ENCODE data around the gene EPN3. TPM values are rescaled to one million over a fixed set of nuclear protein-coding genes. Genes with fewer than 3 reads are reported as not detected.

EPN3 gene
- total RNA-seq, 1 experiment from 2014 or later, result 0.92 TPM

DNA sequence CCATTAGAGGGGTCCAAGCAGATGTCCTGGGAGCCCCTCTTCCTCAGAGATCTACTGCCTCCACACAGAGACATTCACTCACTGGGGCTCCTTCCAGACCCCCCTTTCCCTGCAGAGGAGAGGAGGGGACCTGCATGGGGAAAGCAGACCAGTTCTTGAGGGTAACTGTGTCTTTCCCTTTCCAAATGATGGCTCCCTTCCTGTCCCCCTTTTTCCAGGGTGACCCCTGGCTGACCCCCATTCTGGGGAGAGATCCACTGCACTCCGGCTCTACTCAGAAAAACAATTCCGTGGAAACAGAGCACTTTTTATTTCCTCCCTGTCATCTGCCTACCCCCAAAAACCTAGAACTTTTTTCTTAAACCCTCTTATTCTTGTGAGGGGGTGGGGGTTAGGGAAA is 34.4 kb downstream of the EPN3 start:
- POLR2A ChIA-PET, result no interaction called here
- DNase-seq (ENCODE audit: low read depth, low spot score) (no peak), ATAC-seq (no peak)
- TF ChIP-seq CTCF (IDR thresholded peaks at IDR 0.05), result no peak
- TF ChIP-seq, protein P1, sequence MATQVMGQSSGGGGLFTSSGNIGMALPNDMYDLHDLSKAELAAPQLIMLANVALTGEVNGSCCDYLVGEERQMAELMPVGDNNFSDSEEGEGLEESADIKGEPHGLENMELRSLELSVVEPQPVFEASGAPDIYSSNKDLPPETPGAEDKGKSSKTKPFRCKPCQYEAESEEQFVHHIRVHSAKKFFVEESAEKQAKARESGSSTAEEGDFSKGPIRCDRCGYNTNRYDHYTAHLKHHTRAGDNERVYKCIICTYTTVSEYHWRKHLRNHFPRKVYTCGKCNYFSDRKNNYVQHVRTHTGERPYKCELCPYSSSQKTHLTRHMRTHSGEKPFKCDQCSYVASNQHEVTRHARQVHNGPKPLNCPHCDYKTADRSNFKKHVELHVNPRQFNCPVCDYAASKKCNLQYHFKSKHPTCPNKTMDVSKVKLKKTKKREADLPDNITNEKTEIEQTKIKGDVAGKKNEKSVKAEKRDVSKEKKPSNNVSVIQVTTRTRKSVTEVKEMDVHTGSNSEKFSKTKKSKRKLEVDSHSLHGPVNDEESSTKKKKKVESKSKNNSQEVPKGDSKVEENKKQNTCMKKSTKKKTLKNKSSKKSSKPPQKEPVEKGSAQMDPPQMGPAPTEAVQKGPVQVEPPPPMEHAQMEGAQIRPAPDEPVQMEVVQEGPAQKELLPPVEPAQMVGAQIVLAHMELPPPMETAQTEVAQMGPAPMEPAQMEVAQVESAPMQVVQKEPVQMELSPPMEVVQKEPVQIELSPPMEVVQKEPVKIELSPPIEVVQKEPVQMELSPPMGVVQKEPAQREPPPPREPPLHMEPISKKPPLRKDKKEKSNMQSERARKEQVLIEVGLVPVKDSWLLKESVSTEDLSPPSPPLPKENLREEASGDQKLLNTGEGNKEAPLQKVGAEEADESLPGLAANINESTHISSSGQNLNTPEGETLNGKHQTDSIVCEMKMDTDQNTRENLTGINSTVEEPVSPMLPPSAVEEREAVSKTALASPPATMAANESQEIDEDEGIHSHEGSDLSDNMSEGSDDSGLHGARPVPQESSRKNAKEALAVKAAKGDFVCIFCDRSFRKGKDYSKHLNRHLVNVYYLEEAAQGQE (IDR thresholded peaks at IDR 0.05; ENCODE audit: insufficient read depth in 1 of 2, low read depth in 2 of 2, low read length in 1 of 2), result no peak
- intact Hi-C loops (cut with micrococcal nuclease; ENCODE audit: unreplicated experiment) (no loop called here), in situ Hi-C loops (cut with HindIII; ENCODE audit: low pct_unique_long_range_greater_than_20kb, low sequenced_read_pairs) (no loop called here)
- no peaks in the 10 kb centered on the region for H3K27me3 ChIP-seq (ENCODE audit: control insufficient read depth, insufficient read depth, low read length)
- H3K27ac ChIP-seq (ENCODE audit: low read length), result no peak overlapping the region
- CTCF ChIA-PET, result no interaction called here
- H3K4me3 ChIP-seq (ENCODE audit: low read depth in 2 of 2, low read length in 2 of 2), result no peak overlapping the region
- H3K36me3 ChIP-seq (ENCODE audit: control insufficient read depth, insufficient read depth, low read length), result no peaks in the 10 kb centered on the region
- no TSS peak for BruUV-seq (replicated peaks)
- no peaks in the 10 kb centered on the region for H3K9me3 ChIP-seq (ENCODE audit: control insufficient read depth, insufficient read depth, low read depth, low read length)
- peaks cover 16% of the 10 kb centered on the region for H3K4me1 ChIP-seq (ENCODE audit: control insufficient read depth, insufficient read depth, low read length)

DNA sequence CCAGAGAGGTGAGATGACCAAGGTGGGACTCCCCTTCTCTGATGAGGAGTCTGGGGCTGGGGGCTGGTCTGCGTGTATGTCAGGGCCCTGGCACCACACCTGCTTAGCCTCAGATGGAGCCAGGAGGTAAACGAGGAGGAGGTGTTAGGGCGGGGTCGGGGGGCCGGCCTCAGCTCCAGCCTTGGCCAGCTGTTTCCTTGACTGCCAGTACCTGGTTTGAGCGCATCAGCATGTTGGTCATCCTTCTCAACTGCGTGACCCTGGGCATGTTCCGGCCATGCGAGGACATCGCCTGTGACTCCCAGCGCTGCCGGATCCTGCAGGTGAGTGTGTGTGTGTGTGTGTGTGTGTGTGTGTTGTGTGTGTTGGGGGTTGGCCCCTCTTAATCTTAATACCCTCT is 36.1 kb downstream of the EPN3 start:
- in situ Hi-C loops (cut with HindIII; ENCODE audit: low pct_unique_long_range_greater_than_20kb, low sequenced_read_pairs), result no loop called here
- Histone ChIP-seq H3K4me1 (ENCODE audit: control insufficient read depth, insufficient read depth, low read length) (peaks cover 8% of the 10 kb centered on the region), H3K27me3 (ENCODE audit: control insufficient read depth, insufficient read depth, low read length) (no peaks in the 10 kb centered on the region), H3K27ac (ENCODE audit: low read length) (no peak overlapping the region), H3K36me3 (ENCODE audit: control insufficient read depth, insufficient read depth, low read length) (no peaks in the 10 kb centered on the region), H3K4me3 (ENCODE audit: low read depth in 2 of 2, low read length in 2 of 2) (no peak overlapping the region), H3K9me3 (ENCODE audit: control insufficient read depth, insufficient read depth, low read depth, low read length) (no peaks in the 10 kb centered on the region)
- CTCF ChIA-PET, result no interaction called here
- ATAC-seq, result no peak
- intact Hi-C loops (cut with micrococcal nuclease; ENCODE audit: unreplicated experiment), result no loop called here
- POLR2A ChIA-PET, result no interaction called here
- no peak for TF ChIP-seq SIN3A (IDR thresholded peaks at IDR 0.05; ENCODE audit: borderline replicate concordance, insufficient read depth, low read depth, low read length)
- TF ChIP-seq, protein P1 (IDR thresholded peaks at IDR 0.05; ENCODE audit: insufficient read depth in 1 of 2, low read depth in 2 of 2, low read length in 1 of 2), result no peak
- TF ChIP-seq CTCF (IDR thresholded peaks at IDR 0.05), result no peak
- no peak for TF ChIP-seq TCF7L2 (IDR thresholded peaks at IDR 0.05; ENCODE audit: low read depth, low read length)
- no peak for TF ChIP-seq POLR2AphosphoS5 (IDR thresholded peaks at IDR 0.05; ENCODE audit: low read depth, low read length)
- no TSS peak for BruUV-seq (replicated peaks)
- no peak for DNase-seq (ENCODE audit: low read depth, low spot score)

Measured in Panc1 (cell line).